ENCODE results near the gene CLASP1.

CLASP1 gene

DNA sequence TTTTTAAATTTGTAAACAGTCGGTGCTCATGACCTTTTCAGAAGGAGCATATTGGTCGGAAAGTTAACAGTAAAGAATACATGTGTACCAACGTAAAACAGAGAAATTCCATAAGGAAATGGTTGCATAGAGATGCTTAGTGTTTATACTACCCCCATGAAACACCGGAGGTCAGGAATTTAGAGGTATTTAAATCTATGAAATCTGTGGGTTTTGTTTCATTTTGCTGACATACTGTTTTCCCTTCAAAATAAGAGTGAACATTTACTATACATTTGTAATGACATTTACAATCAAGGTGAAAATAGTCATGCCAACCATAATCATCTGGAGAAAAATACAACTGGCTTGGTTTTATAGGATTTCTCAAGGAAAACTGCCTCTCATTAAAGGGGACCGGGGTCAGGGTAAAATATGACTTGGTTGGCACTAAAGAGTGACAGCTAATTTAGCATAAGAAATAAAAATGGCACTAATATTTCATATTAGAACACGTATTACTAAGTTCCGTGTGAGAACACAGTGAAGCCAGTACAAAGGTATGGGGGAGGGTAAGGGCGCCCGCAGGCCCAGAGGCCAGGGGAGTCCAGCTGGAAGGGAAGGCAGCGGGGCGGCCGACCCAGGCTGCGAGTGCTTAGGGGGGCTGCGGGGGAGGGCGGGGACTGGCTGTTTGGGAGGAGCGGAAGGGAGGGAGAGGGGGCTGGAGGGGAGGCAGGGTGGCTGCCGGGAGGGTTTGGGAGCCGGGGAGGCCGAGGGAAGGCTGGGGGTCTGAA lies 119.6 kb downstream of the CLASP1 start:
- Mint-ChIP-seq H3K4me1 (peaks cover 73% of the 10 kb centered on the region), H3K27me3 (no peaks in the 10 kb centered on the region), H3K27ac (peak overlapping the region; percentile 99), H3K9me3 (no peaks in the 10 kb centered on the region), H3K4me3 (peak overlapping the region; percentile 92 to 94)
- ATAC-seq (peak; percentile 4), DNase-seq (no peak)

DNA sequence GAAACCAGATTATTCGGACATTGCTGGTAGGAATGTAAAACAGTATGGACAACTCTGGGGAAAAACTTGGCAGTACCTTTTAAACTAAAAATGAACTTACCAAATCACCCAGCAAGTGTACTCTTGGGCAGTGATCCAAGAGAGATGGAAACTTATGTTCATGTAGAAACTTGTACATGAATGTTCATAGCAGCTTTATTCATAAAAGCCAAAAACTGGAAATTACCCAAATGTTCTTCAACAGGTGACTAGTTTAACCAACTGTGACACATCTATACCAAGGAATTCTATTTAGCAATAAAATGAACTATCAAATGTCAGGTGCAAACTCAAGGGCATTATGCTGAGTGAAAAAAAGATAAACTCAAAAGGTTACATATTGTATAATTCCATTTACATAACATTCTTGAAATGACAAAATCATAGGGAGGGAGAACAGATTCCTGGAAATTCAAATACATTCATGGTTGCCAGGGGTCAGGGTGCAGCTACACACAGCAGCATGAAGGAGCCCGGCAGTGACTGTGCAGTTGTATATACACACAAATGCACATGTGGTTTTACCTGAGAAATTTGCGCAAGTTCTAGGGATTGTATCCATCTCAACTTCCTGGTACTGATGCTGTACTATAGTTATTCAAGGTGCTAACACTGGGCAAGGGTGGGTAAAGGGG lies 122.1 kb downstream of the CLASP1 start:
- Mint-ChIP-seq H3K27ac (no peak overlapping the region), H3K4me1 (peaks cover 54% of the 10 kb centered on the region), H3K27me3 (no peaks in the 10 kb centered on the region), H3K9me3 (no peaks in the 10 kb centered on the region), H3K4me3 (no peak overlapping the region)
- ATAC-seq (no peak), DNase-seq (peak in 1 of 2 donors; percentile 21)

DNA sequence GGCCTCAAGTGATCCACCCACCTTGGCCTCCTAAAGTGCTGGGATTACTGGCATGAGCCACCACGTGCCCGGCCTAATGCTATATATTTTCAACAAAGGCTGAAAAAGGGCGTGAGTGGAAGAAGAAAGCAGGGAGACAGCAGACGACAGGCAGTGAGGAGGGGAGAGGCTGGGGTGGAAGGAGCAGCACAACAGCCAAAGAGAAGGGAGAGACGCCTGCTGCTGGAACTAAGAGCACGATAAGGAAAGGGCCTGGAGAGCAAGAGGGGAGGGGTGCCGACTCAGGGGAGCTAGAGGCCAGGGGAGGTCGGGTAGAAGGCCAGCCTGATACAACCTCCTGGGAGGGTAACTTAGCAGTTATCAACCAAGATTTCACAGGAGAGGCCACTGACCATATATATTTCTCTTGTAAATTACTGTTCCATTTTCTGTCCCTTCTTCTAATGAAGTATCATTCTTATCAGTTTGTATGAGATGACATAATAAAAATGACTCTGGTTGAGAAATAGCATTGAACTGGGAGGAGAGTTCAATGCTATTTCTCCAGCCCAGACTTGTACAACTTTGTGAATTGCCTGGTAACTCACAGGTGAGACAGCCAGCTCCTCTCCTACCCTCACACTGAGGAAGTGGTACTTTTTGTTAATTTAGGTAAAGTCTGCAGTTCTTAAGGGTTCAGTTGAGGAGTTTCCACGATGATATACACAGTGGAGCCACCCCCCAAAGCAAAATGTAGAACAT lies 124.4 kb downstream of the CLASP1 start:
- DNase-seq: no peak
- Mint-ChIP-seq H3K27me3 (no peaks in the 10 kb centered on the region), H3K4me3 (no peak overlapping the region), H3K4me1 (peaks cover 40% of the 10 kb centered on the region), H3K27ac (peak overlapping the region; percentile 37 to 62), H3K9me3 (no peaks in the 10 kb centered on the region)
- no peak for ATAC-seq

DNA sequence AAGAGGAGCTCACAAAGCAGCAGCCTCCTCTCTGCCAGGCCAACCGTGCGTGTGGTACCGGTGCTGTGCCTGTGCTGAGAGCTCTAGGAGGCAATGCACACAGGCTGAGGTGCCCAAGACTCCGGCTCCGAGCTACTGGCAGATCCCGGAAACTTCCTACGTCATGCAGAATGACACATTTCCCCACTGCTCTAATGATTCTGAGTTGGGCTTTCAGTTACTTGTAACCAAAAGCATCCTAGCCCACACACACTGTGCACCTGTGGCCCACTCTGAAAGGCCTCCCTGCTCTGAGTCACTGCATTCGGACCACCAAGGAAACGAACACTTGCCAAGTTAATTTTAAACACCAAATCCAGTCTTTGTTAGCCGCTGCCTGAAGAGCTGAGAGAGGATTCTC lies 127.9 kb downstream of the CLASP1 start:
- no peak overlapping the region for H3K4me3 Mint-ChIP-seq
- H3K27me3 Mint-ChIP-seq: no peaks in the 10 kb centered on the region
- no peak for DNase-seq
- peaks cover 18% of the 10 kb centered on the region for H3K4me1 Mint-ChIP-seq
- no peaks in the 10 kb centered on the region for H3K9me3 Mint-ChIP-seq
- no peak for ATAC-seq
- H3K27ac Mint-ChIP-seq: no peak overlapping the region

DNA sequence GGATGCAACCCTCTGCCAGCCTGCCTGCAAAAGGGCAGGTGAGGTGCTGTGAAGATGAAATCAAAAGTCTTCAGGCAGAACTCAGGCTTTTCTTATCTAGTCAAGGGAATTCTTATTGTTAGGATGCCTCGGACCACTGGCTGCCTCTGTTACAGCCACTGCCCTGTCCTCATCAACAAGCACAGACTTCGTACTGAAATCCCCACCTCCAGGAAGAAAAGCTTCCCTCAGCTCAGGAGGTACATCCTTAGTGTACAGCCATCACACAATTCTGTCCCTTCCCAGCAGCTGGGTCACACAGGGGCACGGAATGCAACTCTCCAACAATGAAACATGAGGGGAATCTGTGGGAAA lies 128.6 kb downstream of the CLASP1 start:
- Mint-ChIP-seq H3K27ac (no peak overlapping the region), H3K4me1 (peaks cover 11% of the 10 kb centered on the region), H3K4me3 (no peak overlapping the region), H3K9me3 (no peaks in the 10 kb centered on the region), H3K27me3 (no peaks in the 10 kb centered on the region)
- DNase-seq (no peak), ATAC-seq (no peak)

GRCh38 chr2:121519732-121520640 lies 129.3 kb downstream of the CLASP1 start:
- ATAC-seq: peak; percentile 33
- H3K9me3 Mint-ChIP-seq: no peaks in the 10 kb centered on the region
- DNase-seq: no peak
- no peak overlapping the region for H3K27ac Mint-ChIP-seq
- H3K4me3 Mint-ChIP-seq: no peak overlapping the region
- peaks cover 6% of the 10 kb centered on the region for H3K4me1 Mint-ChIP-seq
- H3K27me3 Mint-ChIP-seq: no peaks in the 10 kb centered on the region

DNA sequence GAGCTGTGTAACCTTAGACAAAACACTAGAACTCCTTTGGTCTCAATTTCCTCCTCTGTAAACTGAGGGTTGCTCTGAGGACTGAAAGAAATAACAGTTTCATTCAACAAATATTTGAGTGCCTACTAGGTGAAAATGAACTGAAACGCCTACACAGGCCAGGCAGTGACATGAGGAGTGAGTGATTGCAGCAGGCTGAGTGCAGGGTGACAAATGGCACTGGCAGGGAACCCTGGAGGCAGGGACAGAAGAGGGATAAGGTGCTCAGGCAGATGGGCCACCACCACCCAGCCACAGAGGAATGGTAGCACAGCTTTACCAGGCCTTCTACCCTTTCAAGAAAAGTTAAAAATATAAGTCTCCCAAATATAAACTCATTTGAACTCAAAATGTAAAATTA lies 130.1 kb downstream of the CLASP1 start:
- ATAC-seq (no peak), DNase-seq (no peak)
- Mint-ChIP-seq H3K4me3 (no peak overlapping the region), H3K27me3 (no peaks in the 10 kb centered on the region), H3K27ac (peak overlapping the region in 1 of 2 donors; percentile 1), H3K4me1 (peaks cover 13% of the 10 kb centered on the region), H3K9me3 (no peaks in the 10 kb centered on the region)

- Mint-ChIP-seq H3K4me3 (no peak overlapping the region), H3K27me3 (no peaks in the 10 kb centered on the region), H3K4me1 (peaks cover 11% of the 10 kb centered on the region), H3K27ac (peak overlapping the region in 1 of 2 donors; percentile 64), H3K9me3 (peaks cover 0 to 5% of the 10 kb centered on the region in 2 donors)
- DNase-seq (no peak), ATAC-seq (peak; percentile 70)
These were observed 135.5 kb downstream of the CLASP1 start for GRCh38 chr2:121513597-121514333.

- no peak overlapping the region for H3K27ac Mint-ChIP-seq
- H3K9me3 Mint-ChIP-seq: peaks cover 0 to 5% of the 10 kb centered on the region in 2 donors
- no peak for DNase-seq
- H3K4me3 Mint-ChIP-seq: no peak overlapping the region
- H3K4me1 Mint-ChIP-seq: peaks cover 19% of the 10 kb centered on the region
- ATAC-seq: no peak
- H3K27me3 Mint-ChIP-seq: no peaks in the 10 kb centered on the region
These were observed 138.4 kb downstream of the CLASP1 start for GRCh38 chr2:121510857-121511256.

GRCh38 chr2:121506621-121507020 lies 142.6 kb downstream of the CLASP1 start:
- peak overlapping the region in 1 of 2 donors; percentile 60 for H3K27ac Mint-ChIP-seq
- ATAC-seq: no peak
- peaks cover 0 to 5% of the 10 kb centered on the region in 2 donors for H3K9me3 Mint-ChIP-seq
- H3K27me3 Mint-ChIP-seq: no peaks in the 10 kb centered on the region
- no peak overlapping the region for H3K4me3 Mint-ChIP-seq
- H3K4me1 Mint-ChIP-seq: peaks cover 26% of the 10 kb centered on the region
- no peak for DNase-seq

DNA sequence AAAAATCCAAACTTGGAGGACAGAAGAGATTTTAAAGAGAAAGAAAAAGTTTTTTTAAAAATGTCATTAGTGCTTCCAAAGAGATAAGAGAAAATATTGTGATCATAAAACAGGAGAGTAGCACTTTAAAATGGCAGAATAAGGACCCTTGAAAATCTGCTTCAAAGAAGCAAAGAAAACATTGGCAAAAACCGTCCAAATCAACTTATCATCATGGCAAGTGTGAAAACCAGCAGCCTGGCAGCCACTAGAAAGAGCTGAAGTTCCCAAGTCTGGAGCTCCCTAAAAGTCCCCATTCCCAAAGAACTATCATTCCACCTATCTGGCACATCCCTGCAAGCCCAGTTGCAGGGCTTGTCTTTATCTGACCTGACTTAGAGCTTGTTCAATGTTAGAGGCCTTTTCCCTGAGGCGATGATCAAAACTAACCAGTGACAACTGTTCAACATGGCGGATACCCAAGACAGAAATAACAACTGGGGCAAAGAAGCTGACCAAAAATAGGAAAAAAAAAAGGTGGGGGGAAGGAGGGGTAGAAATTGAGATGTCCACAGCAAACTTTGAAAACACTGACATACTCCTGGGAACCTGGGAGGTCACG lies 143.2 kb downstream of the CLASP1 start:
- ATAC-seq (no peak), DNase-seq (no peak)
- peak overlapping the region in 1 of 2 donors; percentile 60 for H3K27ac Mint-ChIP-seq
- no peaks in the 10 kb centered on the region for H3K27me3 Mint-ChIP-seq
- peaks cover 30% of the 10 kb centered on the region for H3K4me1 Mint-ChIP-seq
- peaks cover 0 to 5% of the 10 kb centered on the region in 2 donors for H3K9me3 Mint-ChIP-seq
- no peak overlapping the region for H3K4me3 Mint-ChIP-seq

DNA sequence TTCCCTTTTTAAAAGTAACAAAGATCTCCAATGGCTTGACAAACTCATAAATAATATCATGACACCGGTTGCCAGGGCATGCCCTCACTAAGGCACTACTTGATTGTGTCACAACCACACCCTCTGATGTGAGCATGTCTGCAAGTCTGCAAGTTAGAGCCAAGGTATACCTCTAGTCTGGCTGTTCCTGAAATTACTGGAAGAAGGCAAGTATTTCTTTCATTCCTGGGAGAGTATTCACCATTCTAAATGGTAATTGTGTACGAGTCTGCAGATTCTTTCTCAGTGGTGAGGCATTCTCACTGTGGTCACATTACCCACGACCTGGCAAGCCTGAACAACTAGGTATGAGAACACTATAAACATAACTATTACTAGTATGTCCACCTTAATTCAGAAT lies 144.3 kb downstream of the CLASP1 start:
- Mint-ChIP-seq H3K4me1 (peaks cover 33% of the 10 kb centered on the region), H3K27ac (no peak overlapping the region), H3K4me3 (no peak overlapping the region), H3K9me3 (peaks cover 4 to 6% of the 10 kb centered on the region in 2 donors), H3K27me3 (no peaks in the 10 kb centered on the region)
- no peak for DNase-seq
- no peak for ATAC-seq

GRCh38 chr2:121504316-121504715 lies 144.9 kb downstream of the CLASP1 start:
- H3K27me3 Mint-ChIP-seq: no peaks in the 10 kb centered on the region
- H3K4me3 Mint-ChIP-seq: no peak overlapping the region
- no peak for DNase-seq
- peaks cover 35% of the 10 kb centered on the region for H3K4me1 Mint-ChIP-seq
- H3K27ac Mint-ChIP-seq: no peak overlapping the region
- H3K9me3 Mint-ChIP-seq: peaks cover 8% of the 10 kb centered on the region in 2 donors
- ATAC-seq: no peak

- Mint-ChIP-seq H3K27ac (no peak overlapping the region), H3K4me3 (no peak overlapping the region), H3K9me3 (peaks cover 8 to 12% of the 10 kb centered on the region in 2 donors), H3K4me1 (peaks cover 40% of the 10 kb centered on the region), H3K27me3 (no peaks in the 10 kb centered on the region)
- DNase-seq (no peak), ATAC-seq (no peak)
These were observed 146.5 kb downstream of the CLASP1 start for GRCh38 chr2:121502781-121503180.

All from stimulated activated naive CD8-positive, alpha-beta T cell treated with anti-CD3 and anti-CD28 coated beads, Interleukin-15, amount 100 ng/mL, for 72 hours (primary cell).